GM19240 (cell line): ENCODE results near the gene IGF1R.

ENCODE experiments used
- DNase-seq: peaks from one replicate; pipeline ENCODE4 v3.0.0; 2011; ENCODE audit warnings: low spot score; ENCODE audit not compliant: insufficient read length

The IGF1R gene

GRCh38 chr15:98703126-98703685 is 54.9 kb downstream of the IGF1R start:
- DNase-seq, result no peak

- no peak for DNase-seq
Measured at GRCh38 chr15:98705070-98705469, 56.7 kb downstream of the IGF1R start.

GRCh38 chr15:98706387-98706786 is 58.0 kb downstream of the IGF1R start:
- no peak for DNase-seq

- DNase-seq, result no peak
Measured at GRCh38 chr15:98706986-98707385, 58.6 kb downstream of the IGF1R start.

GRCh38 chr15:98708037-98708590 is 59.8 kb downstream of the IGF1R start:
- no peak for DNase-seq

- no peak for DNase-seq
Measured at GRCh38 chr15:98711810-98712209, 63.5 kb downstream of the IGF1R start.

- DNase-seq, result no peak
Measured at GRCh38 chr15:98712845-98713584, 64.7 kb downstream of the IGF1R start.

- no peak for DNase-seq
Measured at GRCh38 chr15:98713585-98714001, 65.3 kb downstream of the IGF1R start.

- no peak for DNase-seq
Measured at GRCh38 chr15:98714922-98715321, 66.6 kb downstream of the IGF1R start.

- DNase-seq, result no peak
Measured at GRCh38 chr15:98715401-98715800, 67.1 kb downstream of the IGF1R start.

GRCh38 chr15:98715890-98716443 is 67.6 kb downstream of the IGF1R start:
- no peak for DNase-seq

GRCh38 chr15:98717371-98717770 is 69.0 kb downstream of the IGF1R start:
- no peak for DNase-seq

GRCh38 chr15:98717942-98718341 is 69.6 kb downstream of the IGF1R start:
- no peak for DNase-seq

GRCh38 chr15:98718426-98719136 is 70.2 kb downstream of the IGF1R start:
- DNase-seq, result no peak

- DNase-seq, result no peak
Measured at GRCh38 chr15:98719137-98719740, 70.9 kb downstream of the IGF1R start.

- DNase-seq, result no peak
Measured at GRCh38 chr15:98720031-98720430, 71.7 kb downstream of the IGF1R start.

- no peak for DNase-seq
Measured at GRCh38 chr15:98720577-98721565, 72.5 kb downstream of the IGF1R start.

- DNase-seq, result no peak
Measured at GRCh38 chr15:98722209-98722608, 73.9 kb downstream of the IGF1R start.

- no peak for DNase-seq
Measured at GRCh38 chr15:98722645-98723044, 74.3 kb downstream of the IGF1R start.

GRCh38 chr15:98723195-98723594 is 74.9 kb downstream of the IGF1R start:
- DNase-seq, result no peak
